OCI-LY7 (cell line): ENCODE data around the gene CCDC60. TPM values are rescaled to one million over a fixed set of nuclear protein-coding genes. Genes with fewer than 3 reads are reported as not detected.
A peak's percentile ranks its signal among the peaks of the same experiment; 100 is the strongest.

Source experiments
- BruUV-seq: library from RNA; stranded (reverse); fragments of 400-500 nt; replicated peaks from 2 replicates; lab custom pipeline; 2021; lab: Mats Ljungman, UMichigan
- CTCF ChIA-PET: fragments of 300-600 bp; sonication (Branson Sonifier 250); formaldehyde crosslinking; loops from one replicate; lab custom pipeline; 2022; ENCODE audit warnings: antibody characterized with exemption; ENCODE audit not compliant: unreplicated experiment; lab: Charles Lee
- POLR2A ChIA-PET: fragments of 300-600 bp; sonication (Branson Sonifier 250); formaldehyde crosslinking; loops from one replicate; lab custom pipeline; 2022; ENCODE audit warnings: antibody characterized with exemption; lab: Charles Lee
- DNase-seq: peaks from one replicate; pipeline ENCODE4 v3.0.0-alpha.2; 2015; ENCODE audit warnings: low spot score
- H2AFZ ChIP-seq: fragments of 200-600 bp; sonication (generic), shearing (Covaris generic); 2 replicates; pipeline ENCODE4 v1.6.1; 2014; ENCODE audit warnings: mild to moderate bottlenecking, antibody characterized with exemption, low read length, moderate library complexity
- H3K27ac ChIP-seq: fragments of 200-600 bp; sonication (generic); 2 replicates; pipeline ENCODE4 v1.5.1; 2014; ENCODE audit warnings: mixed run types, low read depth, mild to moderate bottlenecking, moderate library complexity, low read length, inconsistent platforms; ENCODE audit not compliant: poor library complexity, severe bottlenecking
- H3K36me3 ChIP-seq: fragments of 200-600 bp; sonication (generic); 2 replicates; pipeline ENCODE4 v1.6.1; 2014; ENCODE audit warnings: mild to moderate bottlenecking, antibody characterized with exemption, low read length, moderate library complexity, mixed read lengths; ENCODE audit not compliant: insufficient read depth
- H3K4me1 ChIP-seq: fragments of 200-600 bp; sonication (generic); 2 replicates; pipeline ENCODE4 v1.5.1; 2014; ENCODE audit warnings: mild to moderate bottlenecking, low read length; ENCODE audit not compliant: insufficient read depth, poor library complexity, severe bottlenecking
- H3K4me2 ChIP-seq: fragments of 200-600 bp; sonication (generic); 2 replicates; pipeline ENCODE4 v1.6.1; 2014; ENCODE audit warnings: mild to moderate bottlenecking, low read length
- H3K4me3 ChIP-seq: fragments of 200-600 bp; sonication (generic); 2 replicates; pipeline ENCODE4 v1.5.1; 2014; ENCODE audit warnings: mild to moderate bottlenecking, low read depth, low read length; ENCODE audit not compliant: poor library complexity, severe bottlenecking
- H3K79me2 ChIP-seq: fragments of 200-600 bp; sonication (generic); 2 replicates; pipeline ENCODE4 v1.6.1; 2016; ENCODE audit warnings: low read depth, mild to moderate bottlenecking, low read length, moderate library complexity, mixed read lengths; ENCODE audit not compliant: insufficient read depth
- H3K9me2 ChIP-seq: fragments of 200-600 bp; sonication (generic); 2 replicates; pipeline ENCODE4 v1.6.1; 2016; ENCODE audit warnings: mild to moderate bottlenecking, low read length, mixed read lengths; ENCODE audit not compliant: insufficient read depth
- H3K9me3 ChIP-seq: fragments of 200-600 bp; sonication (generic); 2 replicates; pipeline ENCODE4 v1.6.1; 2014; ENCODE audit warnings: mild to moderate bottlenecking, mixed run types, low read length, mixed read lengths
- H4K20me1 ChIP-seq: fragments of 200-600 bp; sonication (generic); 2 replicates; pipeline ENCODE4 v1.6.1; 2014; ENCODE audit warnings: mild to moderate bottlenecking, antibody characterized with exemption, low read length, moderate library complexity, mixed read lengths; ENCODE audit not compliant: insufficient read depth
- CTCF ChIP-seq: fragments of 200-600 bp; sonication (generic); conservative IDR thresholded peaks from 2 replicates; pipeline ENCODE4 v1.5.1; 2014; ENCODE audit warnings: mild to moderate bottlenecking, antibody characterized with exemption, low read length, moderate library complexity, mixed read lengths
- EZH2phosphoT487 ChIP-seq: fragments of 200-600 bp; sonication (generic); IDR thresholded peaks from 2 replicates; pipeline ENCODE4 v1.6.1; 2018; ENCODE audit warnings: low read depth, borderline replicate concordance, mild to moderate bottlenecking, mixed run types, antibody characterized with exemption, low read length, moderate library complexity, mixed read lengths
- intact Hi-C: fragments of 100-400 bp; cut with micrococcal nuclease; formaldehyde crosslinking; loops from one replicate; pipeline ENCODE4 v1.10.0; 2022; ENCODE audit not compliant: unreplicated experiment
- total RNA-seq, 2 experiments: library from RNA; depleted of rRNA in 1 of 2; stranded (reverse); fragments of >200 nt in 1 of 2; shearing (Covaris generic) in 1 of 2; gene quantifications; 2 replicates each; pipeline ENCODE4 v1.2.3, GENCODE V29; 2014 to 2022

Gene CCDC60
- total RNA-seq, 2 experiments from 2014 or later, result not detected

GRCh38 chr12:119512772-119513497 lies 178.4 kb downstream of the CCDC60 start:
- H3K36me3 ChIP-seq, result no peaks in the 10 kb centered on the region
- BruUV-seq, result no TSS peak
- no peak overlapping the region for H2AFZ ChIP-seq
- peak; percentile 2 for DNase-seq
- no peaks in the 10 kb centered on the region for H4K20me1 ChIP-seq
- no peaks in the 10 kb centered on the region for H3K9me3 ChIP-seq
- H3K4me1 ChIP-seq, result no peaks in the 10 kb centered on the region
- H3K9me2 ChIP-seq, result no peaks in the 10 kb centered on the region
- CTCF ChIA-PET, result no interaction called here
- no peaks in the 10 kb centered on the region for H3K79me2 ChIP-seq
- H3K27ac ChIP-seq, result no peak overlapping the region
- no peak for TF ChIP-seq CTCF
- no peak for TF ChIP-seq EZH2phosphoT487
- no peak overlapping the region for H3K4me2 ChIP-seq
- POLR2A ChIA-PET, result no interaction called here
- intact Hi-C loops, result no loop called here
- no peak overlapping the region for H3K4me3 ChIP-seq

GRCh38 chr12:119528241-119528640 lies 193.7 kb downstream of the CCDC60 start:
- TF ChIP-seq EZH2phosphoT487 (no peak), CTCF (no peak)
- no TSS peak for BruUV-seq
- Histone ChIP-seq H3K9me3 (no peaks in the 10 kb centered on the region), H3K36me3 (no peaks in the 10 kb centered on the region), H3K9me2 (no peaks in the 10 kb centered on the region), H2AFZ (no peak overlapping the region), H3K4me2 (no peak overlapping the region), H3K79me2 (no peaks in the 10 kb centered on the region), H3K27ac (no peak overlapping the region), H3K4me3 (no peak overlapping the region), H4K20me1 (no peaks in the 10 kb centered on the region), H3K4me1 (no peaks in the 10 kb centered on the region)
- intact Hi-C loops, result no loop called here
- ChIA-PET POLR2A (interaction anchor here (0.7 kb wide), 1 partner anchor 32 kb away, joined by 3 read pairs; no protein-coding TSS in a partner anchor), CTCF (no interaction called here)
- DNase-seq, result no peak

- Histone ChIP-seq H2AFZ (no peak overlapping the region), H3K4me3 (no peak overlapping the region), H3K9me3 (no peaks in the 10 kb centered on the region), H3K9me2 (no peaks in the 10 kb centered on the region), H3K4me2 (no peak overlapping the region), H3K79me2 (no peaks in the 10 kb centered on the region), H3K36me3 (no peaks in the 10 kb centered on the region), H3K27ac (no peak overlapping the region), H3K4me1 (no peaks in the 10 kb centered on the region), H4K20me1 (no peaks in the 10 kb centered on the region)
- no TSS peak for BruUV-seq
- TF ChIP-seq EZH2phosphoT487, result no peak
- no peak for TF ChIP-seq CTCF
- CTCF ChIA-PET, result no interaction called here
- DNase-seq, result no peak
- POLR2A ChIA-PET, result no interaction called here
- intact Hi-C loops, result no loop called here
These were observed 205.9 kb downstream of the CCDC60 start for GRCh38 chr12:119540476-119540875.
